HG03575 (cell line): ENCODE data around the gene ARID2.

Experiments
- ATAC-seq: cut with Tn5 transposase; IDR thresholded peaks from one replicate; pipeline ENCODE4 v1.9.1; 2021; ENCODE audit not compliant: unreplicated experiment, insufficient number of reproducible peaks, low FRiP score; ENCODE audit errors: extremely low read depth

Gene ARID2

DNA sequence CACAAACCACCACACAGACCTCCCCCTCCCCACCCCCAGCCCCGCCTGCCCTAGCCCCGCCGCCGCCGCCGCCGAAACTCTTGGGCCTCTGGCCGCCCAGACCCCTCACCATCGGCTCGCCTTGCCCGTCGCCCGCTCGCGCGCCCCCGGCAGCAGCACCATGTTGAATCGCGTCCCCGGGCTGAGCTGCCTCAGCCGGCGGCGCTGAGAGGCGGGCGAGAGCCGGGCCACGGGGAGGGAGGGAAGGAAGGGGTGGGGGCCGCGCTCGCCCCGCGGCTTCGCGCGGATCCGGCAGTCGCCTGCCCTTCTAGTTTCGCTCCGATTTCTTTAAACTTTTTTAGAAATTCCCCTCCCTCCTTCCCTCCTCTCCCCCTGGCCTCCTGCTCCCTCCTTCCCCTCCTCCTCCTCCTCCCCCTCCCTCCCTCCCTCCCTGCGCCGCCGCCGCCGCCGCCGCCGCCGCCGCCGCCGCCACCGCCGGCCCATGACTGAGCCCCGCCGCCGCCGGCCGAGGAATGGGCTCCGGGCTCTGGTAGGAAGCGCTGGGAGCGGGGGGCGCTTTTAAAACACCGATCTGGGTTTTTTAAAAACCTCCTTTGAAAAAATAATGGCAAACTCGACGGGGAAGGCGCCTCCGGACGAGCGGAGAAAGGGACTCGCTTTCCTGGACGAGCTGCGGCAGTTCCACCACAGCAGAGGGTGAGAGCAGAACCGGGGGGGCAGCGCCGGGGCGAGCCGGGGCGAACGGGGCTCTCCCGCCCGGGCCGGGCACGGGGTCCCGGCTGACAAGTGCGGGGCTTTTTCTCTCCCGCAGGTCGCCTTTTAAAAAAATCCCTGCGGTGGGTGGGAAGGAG lies at the start of gene ARID2:
Gene ARID2 (plus strand): TSS at position 474 of the 851 bp plus-strand sequence. CDS start 131 bp downstream, at position 605.
- no peak for ATAC-seq

GRCh38 chr12:45680362-45680761 lies 49.1 kb upstream of the ARID2 start:
- ATAC-seq = no peak

DNA sequence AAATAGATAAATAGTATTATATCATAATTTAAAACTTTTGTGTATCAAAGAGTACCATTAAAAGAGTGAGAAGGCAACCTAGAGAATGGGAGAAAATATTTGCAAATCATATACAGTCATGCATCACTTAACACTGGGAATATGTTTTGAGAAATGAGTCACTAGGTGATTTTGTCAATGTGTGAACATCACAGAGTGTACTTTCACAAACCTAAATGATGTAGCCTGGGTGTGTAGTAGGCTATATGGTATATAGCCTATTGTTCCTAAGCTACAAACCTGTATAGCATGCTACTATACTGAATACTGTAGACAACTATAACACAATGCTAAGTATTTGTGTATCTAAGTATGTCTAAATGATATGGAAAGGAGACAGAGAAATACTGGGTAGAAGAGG lies 48.0 kb upstream of the ARID2 start:
- no peak for ATAC-seq

- ATAC-seq = no peak
Measured at GRCh38 chr12:45685680-45686079, 43.8 kb upstream of the ARID2 start.

- no peak for ATAC-seq
Measured at GRCh38 chr12:45687081-45688015, 42.2 kb upstream of the ARID2 start.

DNA sequence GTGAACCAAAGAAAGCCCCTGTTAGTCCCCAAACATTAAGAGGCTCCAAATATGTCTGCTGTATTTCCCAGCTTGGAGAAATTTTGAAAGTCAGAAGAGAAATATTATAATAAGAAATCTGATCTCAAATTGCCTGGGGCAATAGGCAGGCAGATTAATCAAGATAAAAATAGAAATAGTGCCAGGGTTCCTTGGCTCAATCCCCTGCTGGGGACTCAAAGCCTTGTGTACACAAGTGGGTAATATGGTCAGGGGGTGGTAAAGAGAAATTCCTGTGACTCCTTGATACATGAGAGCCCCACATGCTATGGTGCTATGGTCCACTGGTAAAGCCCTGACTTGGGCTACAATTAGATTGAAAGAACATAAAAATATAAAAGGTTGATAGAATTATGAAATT lies 41.3 kb upstream of the ARID2 start:
- no peak for ATAC-seq

- no peak for ATAC-seq
Measured at GRCh38 chr12:45695035-45695434, 34.5 kb upstream of the ARID2 start.

GRCh38 chr12:45695606-45696005 lies 33.9 kb upstream of the ARID2 start:
- no peak for ATAC-seq

GRCh38 chr12:45696049-45696448 lies 33.5 kb upstream of the ARID2 start:
- no peak for ATAC-seq

GRCh38 chr12:45697371-45697770 lies 32.1 kb upstream of the ARID2 start:
- no peak for ATAC-seq

GRCh38 chr12:45701296-45701695 lies 28.2 kb upstream of the ARID2 start:
- ATAC-seq = no peak

GRCh38 chr12:45703942-45704341 lies 25.6 kb upstream of the ARID2 start:
- no peak for ATAC-seq

DNA sequence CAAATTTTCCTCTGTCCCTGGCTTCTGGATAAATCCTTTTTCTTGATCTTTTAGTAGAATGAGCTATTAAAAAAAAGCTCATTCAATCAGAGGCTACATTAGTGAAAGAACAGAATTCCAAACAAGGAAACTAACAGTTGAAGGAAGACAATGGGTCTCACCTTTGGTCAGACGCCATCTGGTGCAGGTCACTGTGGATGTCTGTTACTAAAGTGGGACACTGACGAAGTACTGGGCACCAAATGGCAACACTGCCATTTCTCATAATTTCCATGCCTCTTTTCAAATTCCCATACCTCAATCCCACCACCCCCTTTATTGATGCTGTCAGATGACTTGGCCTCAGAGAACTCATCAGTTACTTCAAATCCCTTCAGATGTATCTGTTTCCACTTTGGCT lies 24.5 kb upstream of the ARID2 start:
- ATAC-seq = no peak

DNA sequence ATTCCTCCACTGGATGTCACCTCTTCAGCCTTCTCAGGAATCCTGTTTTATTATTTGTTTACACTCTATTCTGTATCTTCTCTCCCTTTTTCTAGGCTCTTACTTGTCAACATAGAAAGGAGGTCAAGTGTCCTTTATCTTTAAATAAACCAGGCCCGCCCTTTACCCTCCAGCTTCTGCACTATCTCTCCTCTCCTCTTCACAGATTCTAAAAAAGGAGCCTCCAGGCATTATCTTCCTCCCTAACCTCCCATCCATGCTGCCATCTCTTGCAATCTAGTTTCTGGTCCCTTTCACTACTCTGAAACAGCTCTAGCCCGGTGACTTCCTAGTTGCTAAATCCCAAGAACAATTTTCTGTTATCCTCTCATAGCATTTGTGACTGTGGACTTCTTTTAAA lies 24.1 kb upstream of the ARID2 start:
- ATAC-seq = no peak

DNA sequence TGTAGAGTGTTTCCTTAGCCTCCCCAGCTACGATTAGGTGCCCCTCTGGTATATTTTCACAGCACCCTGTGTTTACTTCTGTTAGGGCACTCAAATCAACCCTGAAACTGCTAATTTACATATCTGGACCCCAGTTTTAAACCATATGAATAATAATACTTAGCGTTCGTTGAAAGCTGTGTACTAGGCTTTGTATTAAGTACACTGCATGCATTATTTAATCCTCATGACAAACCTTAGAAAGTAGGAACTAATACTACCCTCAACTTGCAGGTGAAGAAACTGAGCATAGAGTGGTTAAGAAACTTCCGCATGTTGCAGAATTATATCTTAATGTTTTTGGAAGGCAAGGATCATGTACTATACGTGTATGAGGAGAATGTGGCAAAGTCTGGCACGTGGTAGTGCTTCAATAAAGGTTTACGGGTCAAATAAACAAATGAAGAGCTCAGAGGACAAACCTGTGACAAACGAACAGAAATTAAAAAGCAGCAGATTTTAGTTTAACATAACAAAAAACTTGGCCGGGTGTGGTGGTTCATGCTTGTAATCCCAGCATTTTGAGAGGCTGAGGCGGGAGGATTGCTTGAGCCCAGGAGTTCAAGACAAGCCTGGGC lies 22.2 kb upstream of the ARID2 start:
- ATAC-seq = no peak

GRCh38 chr12:45708363-45708762 lies 21.1 kb upstream of the ARID2 start:
- no peak for ATAC-seq

DNA sequence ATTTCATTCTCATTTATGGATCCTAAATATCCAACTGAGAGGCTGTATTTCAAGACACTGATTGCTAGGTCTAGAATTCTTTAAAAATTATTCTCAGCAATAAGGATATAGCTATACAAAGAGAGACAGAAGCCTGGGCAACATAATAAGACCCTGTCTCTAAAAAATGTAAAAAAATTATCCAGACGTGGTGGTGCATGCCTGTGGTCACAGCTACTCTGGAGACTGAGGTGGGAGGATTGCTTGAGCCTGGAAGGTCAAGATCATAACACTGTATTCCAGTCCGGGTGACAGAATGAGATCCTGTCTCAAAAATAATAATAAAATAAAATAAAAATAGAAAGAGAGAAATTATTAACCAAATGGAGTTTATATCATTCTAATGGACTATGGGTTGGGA lies 20.6 kb upstream of the ARID2 start:
- ATAC-seq = no peak

DNA sequence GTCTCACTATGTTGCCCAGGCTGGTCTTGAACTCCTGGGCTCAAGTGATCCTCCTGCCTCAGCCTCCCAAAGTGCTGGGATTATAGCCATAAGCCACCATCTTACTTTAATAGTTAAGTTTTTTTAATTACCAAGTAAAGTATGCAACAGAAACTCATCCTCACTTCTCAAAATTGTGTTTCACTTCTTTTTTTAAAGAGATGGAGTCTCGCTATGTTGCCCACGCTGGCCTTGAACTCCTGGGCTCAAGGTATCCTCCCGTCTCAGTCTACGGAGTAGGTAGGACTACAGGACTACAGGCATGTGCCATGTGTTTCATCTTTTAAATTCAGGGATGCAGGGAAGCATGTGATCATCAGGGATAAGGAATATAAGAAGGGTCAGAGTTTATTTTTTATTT lies 17.2 kb upstream of the ARID2 start:
- no peak for ATAC-seq

DNA sequence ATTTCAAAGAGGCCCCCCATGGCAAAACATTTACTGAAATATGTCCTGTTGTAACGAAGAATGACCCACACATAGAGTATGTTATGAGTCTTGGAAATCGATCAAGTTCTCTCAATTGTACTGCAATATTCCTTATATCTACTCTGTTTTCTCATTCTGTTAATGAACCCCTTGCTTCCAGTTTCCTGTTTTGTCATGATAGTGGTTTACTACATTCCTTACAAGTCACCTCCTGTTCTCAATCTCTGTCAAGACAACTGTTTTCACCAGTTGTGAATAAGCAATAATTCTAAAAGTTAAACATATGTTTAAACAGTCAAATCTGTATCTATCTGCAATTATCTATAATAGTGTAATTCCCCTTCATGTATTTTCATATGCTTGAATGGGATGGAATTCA lies 16.4 kb upstream of the ARID2 start:
- ATAC-seq = no peak

DNA sequence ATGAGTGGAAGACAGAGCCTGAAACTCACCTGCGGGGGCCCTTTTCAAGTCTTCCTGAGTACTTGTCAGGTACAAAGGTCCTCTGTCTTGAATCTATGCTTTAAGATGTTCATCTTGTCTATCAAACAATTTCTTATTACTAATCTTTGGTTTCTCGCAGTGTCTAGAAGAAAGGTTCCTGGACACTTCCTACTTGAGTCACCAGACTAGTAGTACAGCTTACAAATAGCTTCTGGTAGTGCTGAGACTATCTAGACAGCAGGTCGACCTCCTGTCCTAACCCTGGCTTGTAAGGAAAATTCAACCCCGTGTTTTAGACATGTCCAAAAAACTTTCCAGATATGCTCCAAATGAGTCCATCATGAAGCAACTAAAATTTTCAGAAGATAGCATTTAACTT lies 11.2 kb upstream of the ARID2 start:
- no peak for ATAC-seq
